ENCODE data around the gene IFT22.

DNA sequence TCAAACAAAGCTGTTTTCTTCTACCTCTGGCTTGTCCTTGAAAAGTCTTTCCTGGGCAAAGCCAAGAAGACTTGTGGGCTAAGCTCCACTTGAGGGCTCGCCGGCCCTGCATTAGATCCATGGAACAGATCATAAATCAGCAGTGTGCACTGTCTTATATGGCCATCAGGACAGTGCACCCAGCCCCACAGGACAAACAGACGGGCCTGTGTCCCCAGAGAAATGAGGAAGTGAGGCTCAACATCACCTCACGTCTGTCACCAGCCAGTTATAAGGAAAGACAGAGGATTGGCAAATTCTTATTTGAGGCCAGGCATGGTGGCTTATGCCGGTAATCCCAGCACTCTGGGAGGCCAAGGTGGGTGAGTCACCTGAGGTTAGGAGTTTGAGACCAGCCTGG lies 12.3 kb upstream of the IFT22 start:
- TF ChIP-seq, protein P1, sequence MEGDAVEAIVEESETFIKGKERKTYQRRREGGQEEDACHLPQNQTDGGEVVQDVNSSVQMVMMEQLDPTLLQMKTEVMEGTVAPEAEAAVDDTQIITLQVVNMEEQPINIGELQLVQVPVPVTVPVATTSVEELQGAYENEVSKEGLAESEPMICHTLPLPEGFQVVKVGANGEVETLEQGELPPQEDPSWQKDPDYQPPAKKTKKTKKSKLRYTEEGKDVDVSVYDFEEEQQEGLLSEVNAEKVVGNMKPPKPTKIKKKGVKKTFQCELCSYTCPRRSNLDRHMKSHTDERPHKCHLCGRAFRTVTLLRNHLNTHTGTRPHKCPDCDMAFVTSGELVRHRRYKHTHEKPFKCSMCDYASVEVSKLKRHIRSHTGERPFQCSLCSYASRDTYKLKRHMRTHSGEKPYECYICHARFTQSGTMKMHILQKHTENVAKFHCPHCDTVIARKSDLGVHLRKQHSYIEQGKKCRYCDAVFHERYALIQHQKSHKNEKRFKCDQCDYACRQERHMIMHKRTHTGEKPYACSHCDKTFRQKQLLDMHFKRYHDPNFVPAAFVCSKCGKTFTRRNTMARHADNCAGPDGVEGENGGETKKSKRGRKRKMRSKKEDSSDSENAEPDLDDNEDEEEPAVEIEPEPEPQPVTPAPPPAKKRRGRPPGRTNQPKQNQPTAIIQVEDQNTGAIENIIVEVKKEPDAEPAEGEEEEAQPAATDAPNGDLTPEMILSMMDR (IDR thresholded peaks at IDR 0.05), result no peak
- no peak for TF ChIP-seq POLR2A (IDR thresholded peaks at IDR 0.05)

Data from right lobe of liver (tissue), 4 donors.